Mesenchymal stem cell (in vitro differentiated cells and primary cell): ENCODE results near the gene CHMP4B.

Experiments used
- DNase-seq: peaks from one replicate; pipeline ENCODE4 v3.0.0-alpha.2; 2013
- H2AFZ ChIP-seq: one replicate; pipeline ENCODE4 v1.6.1; 2013; ENCODE audit warnings: low read depth, mild to moderate bottlenecking, control low read depth, inconsistent platforms, low read length, moderate library complexity
- H2AK5ac ChIP-seq: 2 replicates; pipeline ENCODE4 v1.6.1; 2013; ENCODE audit warnings: low read length, moderate library complexity, mild to moderate bottlenecking, inconsistent platforms; ENCODE audit not compliant: severe bottlenecking
- H2BK120ac ChIP-seq: one replicate; pipeline ENCODE4 v1.6.1; 2013; ENCODE audit warnings: low read depth, mild to moderate bottlenecking, inconsistent platforms, low read length, moderate library complexity
- H2BK12ac ChIP-seq, 2 experiments: one replicate each; pipeline ENCODE4 v1.6.1; 2013; ENCODE audit warnings: inconsistent platforms in 2 of 2, low read length in 2 of 2, mild to moderate bottlenecking in 2 of 2, moderate library complexity in 2 of 2, control low read depth in 1 of 2
- H2BK15ac ChIP-seq: one replicate; pipeline ENCODE4 v1.6.1; 2013; ENCODE audit warnings: mild to moderate bottlenecking, low read depth, inconsistent platforms; ENCODE audit not compliant: poor library complexity, severe bottlenecking
- H2BK5ac ChIP-seq: 2 replicates; pipeline ENCODE4 v1.6.1; 2013; ENCODE audit warnings: low read depth, mild to moderate bottlenecking, low read length, control low read depth, inconsistent platforms; ENCODE audit not compliant: poor library complexity, severe bottlenecking
- H3K14ac ChIP-seq, 2 experiments: one replicate each; pipeline ENCODE4 v1.6.1; 2013; ENCODE audit warnings: inconsistent platforms in 2 of 2, low read length in 2 of 2, control low read depth in 1 of 2, mild to moderate bottlenecking in 1 of 2, moderate library complexity in 1 of 2
- H3K18ac ChIP-seq, 2 experiments: one replicate each; pipeline ENCODE4 v1.6.1; 2013; ENCODE audit warnings: inconsistent platforms in 2 of 2, low read length in 2 of 2, control low read depth in 1 of 2, low read depth in 1 of 2, mild to moderate bottlenecking in 1 of 2
- H3K23ac ChIP-seq, 2 experiments: one replicate each; pipeline ENCODE4 v1.6.1; 2013; ENCODE audit warnings: inconsistent platforms in 2 of 2, low read length in 2 of 2, mild to moderate bottlenecking in 2 of 2, moderate library complexity in 2 of 2, control low read depth in 1 of 2
- H3K27ac ChIP-seq: 2 replicates; pipeline ENCODE4 v1.5.1; 2013; ENCODE audit warnings: mild to moderate bottlenecking, moderate library complexity, low read length, control low read depth, inconsistent platforms; ENCODE audit not compliant: poor library complexity, severe bottlenecking
- H3K27me3 ChIP-seq, 2 experiments: 2 replicates each; pipeline versions ENCODE4 v1.6.1 to v1.7.0; 2013; ENCODE audit warnings: low read length in 2 of 2, mild to moderate bottlenecking in 2 of 2, moderate library complexity in 2 of 2, control low read depth in 1 of 2, inconsistent platforms in 1 of 2; ENCODE audit not compliant: control insufficient read depth in 1 of 2, insufficient read depth in 1 of 2
- H3K36me3 ChIP-seq, 2 experiments: 2 replicates each; pipeline versions ENCODE4 v1.6.1 to v1.7.0; 2013; ENCODE audit warnings: low read length in 2 of 2, control low read depth in 1 of 2, inconsistent platforms in 1 of 2, low read depth in 1 of 2, mild to moderate bottlenecking in 1 of 2; ENCODE audit not compliant: insufficient read depth in 2 of 2, control insufficient read depth in 1 of 2
- H3K4ac ChIP-seq, 2 experiments: one replicate each; pipeline ENCODE4 v1.6.1; 2013; ENCODE audit warnings: inconsistent platforms in 2 of 2, low read length in 2 of 2, mild to moderate bottlenecking in 2 of 2, moderate library complexity in 2 of 2, control low read depth in 1 of 2, low read depth in 1 of 2
- H3K4me1 ChIP-seq: 2 replicates; pipeline ENCODE4 v1.6.1; 2013; ENCODE audit warnings: low read depth, low read length, control low read depth; ENCODE audit not compliant: control insufficient read depth, insufficient read depth
- H3K4me2 ChIP-seq: 2 replicates; pipeline ENCODE4 v1.6.1; 2013; ENCODE audit warnings: low read length, mild to moderate bottlenecking, inconsistent platforms; ENCODE audit not compliant: poor library complexity, severe bottlenecking
- H3K4me3 ChIP-seq, 2 experiments: 2 replicates each; pipeline versions ENCODE4 v1.5.1 to v1.7.0; 2013; ENCODE audit warnings: low read length in 2 of 2, mild to moderate bottlenecking in 2 of 2, control low read depth in 1 of 2, low read depth in 1 of 2; ENCODE audit not compliant: insufficient read depth in 1 of 2
- H3K79me1 ChIP-seq: replicated peaks from 2 replicates; pipeline ENCODE4 v1.6.1; 2013; ENCODE audit warnings: mild to moderate bottlenecking, control low read depth, low read length, inconsistent platforms; ENCODE audit not compliant: poor library complexity, severe bottlenecking
- H3K9ac ChIP-seq: 2 replicates; pipeline ENCODE4 v1.7.0; 2013; ENCODE audit warnings: mild to moderate bottlenecking, low read length, moderate library complexity
- H3K9me3 ChIP-seq: 2 replicates; pipeline ENCODE4 v1.7.0; 2013; ENCODE audit warnings: mild to moderate bottlenecking, low read length; ENCODE audit not compliant: control insufficient read depth
- H4K8ac ChIP-seq: one replicate; pipeline ENCODE4 v1.6.1; 2013; ENCODE audit warnings: inconsistent platforms, mild to moderate bottlenecking, low read length, moderate library complexity
- H4K91ac ChIP-seq: one replicate; pipeline ENCODE4 v1.6.1; 2013; ENCODE audit warnings: mild to moderate bottlenecking, low read length, inconsistent platforms
- whole genome bisulfite sequencing: methylation state at CpG from one replicate; pipeline ENCODE4 v1.1.7; 2013; ENCODE audit warnings: mixed read lengths; 5-methylcytosine and 5-hydroxymethylcytosine counted together

Gene CHMP4B

DNA sequence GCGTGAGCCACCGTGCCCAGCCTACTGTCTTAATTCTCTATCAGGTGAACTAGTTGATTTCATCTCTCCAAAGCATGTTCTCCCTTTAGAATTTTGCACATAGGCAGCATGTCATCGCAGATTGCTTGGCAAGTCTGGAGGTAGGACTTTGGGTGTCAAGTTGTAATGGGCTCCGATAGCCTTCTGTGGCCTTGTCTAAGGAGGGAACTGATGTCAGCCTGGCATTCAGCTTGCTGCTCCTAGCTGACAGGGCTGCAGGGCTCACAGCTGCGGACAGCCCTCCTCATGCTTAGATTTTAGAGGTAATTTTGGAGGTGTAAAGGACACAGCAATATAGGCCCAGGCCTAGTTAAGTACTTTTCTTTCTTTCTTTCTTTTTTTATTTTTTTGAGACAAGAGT lies 11.3 kb downstream of the CHMP4B start:
- Histone ChIP-seq H3K4me2 (no peak overlapping the region), H3K27me3 (no peaks in the 10 kb centered on the region), H2BK5ac (no peak overlapping the region), H2BK120ac (no peak overlapping the region), H3K4me3 (no peak overlapping the region), H3K18ac (no peak overlapping the region), H3K79me1 (peaks cover 12% of the 10 kb centered on the region), H4K91ac (no peak overlapping the region), H2AK5ac (no peak overlapping the region), H3K36me3 (peaks cover 5 to 6% of the 10 kb centered on the region in 2 experiments), H3K4ac (no peak overlapping the region), H4K8ac (no peak overlapping the region), H3K14ac (no peak overlapping the region), H3K9ac (no peak overlapping the region), H3K9me3 (no peaks in the 10 kb centered on the region), H3K27ac (no peak overlapping the region), H3K4me1 (peaks cover 13% of the 10 kb centered on the region), H2BK12ac (no peak overlapping the region), H2AFZ (no peak overlapping the region), H2BK15ac (no peak overlapping the region), H3K23ac (no peak overlapping the region)
- 97% methylated on average over 4 of the region's 5 CpGs for WGBS
- no peak for DNase-seq

DNA sequence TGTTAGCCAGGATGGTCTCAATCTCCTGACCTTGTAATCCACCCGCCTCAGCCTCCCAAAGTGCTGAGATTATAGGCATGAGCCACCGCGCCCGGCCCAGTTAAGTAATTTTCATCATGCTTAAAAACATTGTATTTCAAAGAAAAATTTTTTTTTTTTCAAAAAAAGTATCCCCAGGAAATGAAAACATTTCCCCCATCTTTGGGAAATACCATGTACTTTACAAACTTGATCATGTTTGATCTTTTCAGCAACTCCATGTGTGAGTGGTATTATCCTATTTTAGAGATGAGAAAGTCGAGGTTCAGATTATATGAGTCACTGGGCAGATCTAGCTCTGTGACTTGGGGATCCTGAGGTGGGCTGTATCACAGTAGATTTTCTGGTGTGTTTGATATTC lies 11.8 kb downstream of the CHMP4B start:
- Histone ChIP-seq H4K91ac (no peak overlapping the region), H3K4me3 (no peak overlapping the region), H3K9me3 (no peaks in the 10 kb centered on the region), H3K27me3 (no peaks in the 10 kb centered on the region), H2BK120ac (no peak overlapping the region), H3K14ac (no peak overlapping the region), H3K9ac (no peak overlapping the region), H3K79me1 (peaks cover 16% of the 10 kb centered on the region), H2AFZ (no peak overlapping the region), H2BK15ac (no peak overlapping the region), H3K18ac (no peak overlapping the region), H4K8ac (no peak overlapping the region), H2BK12ac (no peak overlapping the region), H3K36me3 (peaks cover 5 to 6% of the 10 kb centered on the region in 2 experiments), H3K4ac (no peak overlapping the region), H2BK5ac (no peak overlapping the region), H3K27ac (no peak overlapping the region), H3K4me1 (peaks cover 16% of the 10 kb centered on the region), H2AK5ac (no peak overlapping the region), H3K23ac (no peak overlapping the region), H3K4me2 (no peak overlapping the region)
- WGBS, result 100% methylated on average over 1 of the region's 5 CpGs
- DNase-seq, result no peak

DNA sequence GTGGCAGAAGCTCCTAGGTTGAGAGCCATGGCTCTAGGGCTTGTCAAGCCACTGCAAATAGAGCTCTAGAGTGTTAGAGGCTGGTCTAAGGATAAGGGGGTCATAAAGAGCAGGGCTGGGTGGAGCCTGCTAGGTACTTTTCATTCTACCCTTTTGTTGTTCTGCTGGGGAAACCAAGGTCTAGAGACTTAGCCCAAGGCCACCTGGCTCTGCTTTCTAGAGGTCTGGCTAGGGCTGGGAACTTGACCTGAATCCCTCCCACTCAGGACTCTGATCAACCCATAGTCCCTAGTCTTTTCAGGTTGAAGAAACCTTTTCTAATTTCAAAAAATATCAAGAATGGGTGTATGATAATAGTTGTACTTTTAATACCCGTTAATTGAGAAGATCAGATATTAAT lies 13.7 kb downstream of the CHMP4B start:
- Histone ChIP-seq H3K79me1 (peaks cover 24% of the 10 kb centered on the region), H3K27me3 (no peaks in the 10 kb centered on the region), H4K8ac (no peak overlapping the region), H2AK5ac (no peak overlapping the region), H3K14ac (no peak overlapping the region), H3K23ac (no peak overlapping the region), H3K18ac (no peak overlapping the region), H3K4ac (no peak overlapping the region), H2BK15ac (no peak overlapping the region), H3K27ac (no peak overlapping the region), H4K91ac (no peak overlapping the region), H3K9me3 (no peaks in the 10 kb centered on the region), H3K4me2 (no peak overlapping the region), H2AFZ (no peak overlapping the region), H2BK120ac (no peak overlapping the region), H3K4me1 (peaks cover 16% of the 10 kb centered on the region), H3K36me3 (peaks cover 5 to 6% of the 10 kb centered on the region in 2 experiments), H3K4me3 (no peak overlapping the region), H3K9ac (no peak overlapping the region), H2BK12ac (no peak overlapping the region), H2BK5ac (no peak overlapping the region)
- WGBS, result no CpG with 5 or more reads among the region's 1 CpG
- DNase-seq, result no peak

DNA sequence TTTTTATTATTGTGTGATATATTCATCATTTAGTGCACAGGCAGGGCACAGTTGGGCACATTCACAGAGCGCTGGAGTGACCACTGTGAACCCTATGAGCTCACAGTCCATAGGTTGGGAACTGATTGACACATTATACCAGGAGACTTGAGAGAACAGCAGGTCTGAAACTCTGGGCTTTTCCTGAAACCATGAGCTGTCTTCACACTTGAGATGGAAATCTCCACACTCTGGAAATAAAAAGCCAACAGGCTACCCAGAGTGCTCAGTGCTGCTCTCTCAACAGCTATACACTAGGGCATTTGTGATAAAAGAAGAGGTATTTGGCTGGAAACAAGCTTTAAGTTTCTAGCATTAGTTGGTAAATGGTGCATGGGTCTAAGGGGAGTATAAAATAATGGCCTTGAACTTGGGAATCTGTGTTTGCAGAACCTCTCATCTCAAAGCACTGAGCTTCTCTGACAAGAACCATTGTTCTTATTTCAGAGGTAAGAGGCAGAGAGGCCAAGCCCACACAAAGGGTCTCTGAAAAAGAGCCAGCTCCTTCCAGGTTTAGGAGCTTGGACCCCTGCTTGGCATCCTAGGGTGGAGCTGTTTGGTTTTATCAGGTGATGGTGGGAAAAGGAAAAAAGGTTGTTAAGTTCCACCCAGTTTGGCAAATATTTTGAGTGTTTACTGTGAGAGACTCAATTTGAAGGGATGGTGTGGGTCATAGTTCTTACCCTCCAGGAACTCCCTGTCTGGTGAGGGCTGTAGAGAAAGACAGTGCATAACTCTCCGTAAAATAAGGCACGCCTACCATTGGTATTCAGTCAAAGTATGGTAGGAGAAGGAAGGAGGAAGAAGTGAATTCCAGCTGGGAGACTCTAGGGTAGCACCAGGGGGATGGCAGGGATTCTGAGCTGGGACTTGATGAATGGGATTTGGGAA lies 14.5 kb downstream of the CHMP4B start:
- 94% methylated on average over 3 of the region's 3 CpGs for WGBS
- no peaks in the 10 kb centered on the region for H3K9me3 ChIP-seq
- no peak overlapping the region for H3K23ac ChIP-seq
- no peak overlapping the region for H2BK15ac ChIP-seq
- H4K91ac ChIP-seq, result no peak overlapping the region
- no peak overlapping the region for H2BK5ac ChIP-seq
- H3K14ac ChIP-seq, result no peak overlapping the region
- H3K18ac ChIP-seq, result no peak overlapping the region
- H3K4me3 ChIP-seq, result no peak overlapping the region
- no peak overlapping the region for H3K27ac ChIP-seq
- H2BK120ac ChIP-seq, result no peak overlapping the region
- peaks cover 20% of the 10 kb centered on the region for H3K4me1 ChIP-seq
- H2AFZ ChIP-seq, result no peak overlapping the region
- H2BK12ac ChIP-seq, result no peak overlapping the region
- DNase-seq, result no peak
- no peak overlapping the region for H3K4me2 ChIP-seq
- no peak overlapping the region for H3K4ac ChIP-seq
- no peak overlapping the region for H4K8ac ChIP-seq
- peaks cover 25% of the 10 kb centered on the region for H3K79me1 ChIP-seq
- H3K36me3 ChIP-seq, result peaks cover 5 to 9% of the 10 kb centered on the region in 2 experiments
- no peak overlapping the region for H3K9ac ChIP-seq
- no peak overlapping the region for H2AK5ac ChIP-seq
- no peaks in the 10 kb centered on the region for H3K27me3 ChIP-seq
